Right forelimb (tissue), 1 donor: ENCODE data around the gene COQ6.
"Not testable (repeated sequence)": the region's sequence is repeated elsewhere in the genome, so short reads cannot be mapped to it uniquely, and the experiment has no call there.

Experiments used
- DNase-seq: peaks from one replicate; pipeline ENCODE4 v3.0.0-alpha.2; 2018

The COQ6 gene

GRCh38 chr14:73988656-73989055 lies 38.6 kb downstream of the COQ6 start:
- DNase-seq, result not testable (repeated sequence)

- no peak for DNase-seq
These were observed 41.0 kb downstream of the COQ6 start for GRCh38 chr14:73991092-73991491.

GRCh38 chr14:73994926-73995325 lies 44.8 kb downstream of the COQ6 start:
- not testable (repeated sequence) for DNase-seq

GRCh38 chr14:73995977-73996378 lies 45.9 kb downstream of the COQ6 start:
- no peak for DNase-seq

- DNase-seq, result no peak
These were observed 46.6 kb downstream of the COQ6 start for GRCh38 chr14:73996731-73997107.

- no peak for DNase-seq
These were observed 47.2 kb downstream of the COQ6 start for GRCh38 chr14:73997108-73997943.

GRCh38 chr14:73997944-73998447 lies 47.9 kb downstream of the COQ6 start:
- DNase-seq, result no peak

- DNase-seq, result no peak
These were observed 48.6 kb downstream of the COQ6 start for GRCh38 chr14:73998726-73999125.

- DNase-seq, result not testable (repeated sequence)
These were observed 55.6 kb downstream of the COQ6 start for GRCh38 chr14:74005664-74006063.

GRCh38 chr14:74008843-74009499 lies 58.9 kb downstream of the COQ6 start:
- no peak for DNase-seq
